H9 (cell line): ENCODE data around the gene RPS19BP1. TPM values are rescaled to one million over a fixed set of nuclear protein-coding genes. Genes with fewer than 3 reads are reported as not detected.

Experiments
- DNase-seq: peaks from one replicate; pipeline ENCODE4 v3.0.0-alpha.2; 2017
- H2AFZ ChIP-seq: one replicate; pipeline ENCODE4 v1.6.1; 2013; ENCODE audit warnings: mild to moderate bottlenecking, low read length, control low read depth, moderate library complexity
- H2AK5ac ChIP-seq: 2 replicates; pipeline ENCODE4 v1.6.1; 2013; ENCODE audit warnings: low read length, control low read depth, mixed read lengths; ENCODE audit not compliant: insufficient read length
- H2BK120ac ChIP-seq: one replicate; pipeline ENCODE4 v1.6.1; 2013; ENCODE audit warnings: low read depth, mild to moderate bottlenecking, low read length, control low read depth, inconsistent platforms; ENCODE audit not compliant: poor library complexity, severe bottlenecking
- H2BK12ac ChIP-seq: 2 replicates; pipeline ENCODE4 v1.6.1; 2013; ENCODE audit warnings: low read length, control low read depth, mixed read lengths, low read depth; ENCODE audit not compliant: insufficient read length
- H2BK15ac ChIP-seq: 2 replicates; pipeline ENCODE4 v1.6.1; 2013; ENCODE audit warnings: low read depth, low read length, control low read depth
- H2BK20ac ChIP-seq: one replicate; pipeline ENCODE4 v1.6.1; 2013; ENCODE audit warnings: low read depth, mild to moderate bottlenecking, low read length, control low read depth, inconsistent platforms; ENCODE audit not compliant: poor library complexity, severe bottlenecking
- H2BK5ac ChIP-seq: 2 replicates; pipeline ENCODE4 v1.6.1; 2013; ENCODE audit warnings: low read length, control low read depth, mixed read lengths; ENCODE audit not compliant: insufficient read length
- H3K14ac ChIP-seq: 2 replicates; pipeline ENCODE4 v1.6.1; 2013; ENCODE audit warnings: low read length, control low read depth; ENCODE audit not compliant: insufficient read depth
- H3K18ac ChIP-seq: 2 replicates; pipeline ENCODE4 v1.6.1; 2013; ENCODE audit warnings: low read depth, mild to moderate bottlenecking, mixed read lengths, low read length, control low read depth; ENCODE audit not compliant: insufficient read length
- H3K23ac ChIP-seq: 2 replicates; pipeline ENCODE4 v1.6.1; 2013; ENCODE audit warnings: low read length, control low read depth, mixed read lengths, low read depth; ENCODE audit not compliant: insufficient read length
- H3K23me2 ChIP-seq: 2 replicates; pipeline ENCODE4 v1.6.1; 2013; ENCODE audit warnings: low read depth, mild to moderate bottlenecking, mixed read lengths, low read length, control low read depth; ENCODE audit not compliant: insufficient read length, poor library complexity, severe bottlenecking
- H3K27ac ChIP-seq: 2 replicates; pipeline ENCODE4 v1.5.1; 2013; ENCODE audit warnings: low read length, control low read depth, mixed read lengths, low read depth; ENCODE audit not compliant: insufficient read length
- H3K27me3 ChIP-seq: 2 replicates; pipeline ENCODE4 v1.6.1; 2013; ENCODE audit warnings: low read length, control low read depth, inconsistent platforms; ENCODE audit not compliant: insufficient read depth
- H3K4ac ChIP-seq: 2 replicates; pipeline ENCODE4 v1.6.1; 2013; ENCODE audit warnings: low read depth, mild to moderate bottlenecking, control low read depth, inconsistent platforms, low read length, moderate library complexity
- H3K4me1 ChIP-seq: 2 replicates; pipeline ENCODE4 v1.6.1; 2013; ENCODE audit warnings: low read length, control low read depth, inconsistent platforms; ENCODE audit not compliant: insufficient read depth
- H3K4me2 ChIP-seq: 2 replicates; pipeline ENCODE4 v1.6.1; 2013; ENCODE audit warnings: low read length, control low read depth, mixed read lengths; ENCODE audit not compliant: insufficient read length, insufficient read depth
- H3K56ac ChIP-seq: 2 replicates; pipeline ENCODE4 v1.6.1; 2013; ENCODE audit warnings: low read depth, mild to moderate bottlenecking, mixed read lengths, low read length, control low read depth; ENCODE audit not compliant: insufficient read length
- H3K79me1 ChIP-seq: 2 replicates; pipeline ENCODE4 v1.6.1; 2013; ENCODE audit warnings: low read depth, mild to moderate bottlenecking, moderate library complexity, low read length, control low read depth, inconsistent platforms; ENCODE audit not compliant: insufficient read depth, poor library complexity, severe bottlenecking
- H3K79me2 ChIP-seq: 2 replicates; pipeline ENCODE4 v1.6.1; 2013; ENCODE audit warnings: low read length, control low read depth, inconsistent platforms; ENCODE audit not compliant: insufficient read depth
- H3K9ac ChIP-seq: 2 replicates; pipeline ENCODE4 v1.6.1; 2013; ENCODE audit warnings: low read length, control low read depth, mixed read lengths; ENCODE audit not compliant: insufficient read length; ENCODE audit errors: extremely low read depth
- H3K9me3 ChIP-seq: one replicate; pipeline ENCODE4 v1.6.1; 2013; ENCODE audit warnings: low read depth, low read length, inconsistent platforms; ENCODE audit not compliant: control insufficient read depth
- H3T11ph ChIP-seq: one replicate; pipeline ENCODE4 v1.6.1; 2013; ENCODE audit warnings: mild to moderate bottlenecking, low read length, control low read depth, inconsistent platforms
- H4K20me1 ChIP-seq: one replicate; pipeline ENCODE4 v1.6.1; 2013; ENCODE audit not compliant: control insufficient read depth, insufficient read length, insufficient read depth
- H4K5ac ChIP-seq: 2 replicates; pipeline ENCODE4 v1.6.1; 2013; ENCODE audit warnings: low read depth, mild to moderate bottlenecking, mixed read lengths, low read length, control low read depth; ENCODE audit not compliant: insufficient read length
- H4K8ac ChIP-seq: replicated peaks from 2 replicates; pipeline ENCODE4 v1.6.1; 2013; ENCODE audit warnings: low read length, control low read depth, mixed read lengths, low read depth; ENCODE audit not compliant: insufficient read length
- H4K91ac ChIP-seq: 2 replicates; pipeline ENCODE4 v1.6.1; 2013; ENCODE audit warnings: low read depth, mild to moderate bottlenecking, moderate library complexity, mixed read lengths, low read length, control low read depth; ENCODE audit not compliant: insufficient read length
- H3K27ac Mint-ChIP-seq, 3 experiments: 2 replicates in 2 of 3; 3 replicates in 1 of 3; pipeline ENCODE4 v1.8.0; 2020 to 2021; ENCODE audit warnings: mixed read lengths in 3 of 3, mild to moderate bottlenecking in 1 of 3, moderate library complexity in 1 of 3
- H3K27me3 Mint-ChIP-seq: 2 replicates; pipeline ENCODE4 v1.8.0; 2021; ENCODE audit warnings: low read depth, mild to moderate bottlenecking, moderate library complexity, mixed read lengths
- H3K36me3 Mint-ChIP-seq, 3 experiments: 2 replicates in 2 of 3; 3 replicates in 1 of 3; pipeline ENCODE4 v1.8.0; 2020 to 2021; ENCODE audit warnings: low read depth in 3 of 3, mixed read lengths in 3 of 3; ENCODE audit not compliant: insufficient read depth in 1 of 3
- H3K4me1 Mint-ChIP-seq, 2 experiments: 2 replicates each; pipeline ENCODE4 v1.8.0; 2020; ENCODE audit warnings: mixed read lengths in 2 of 2
- H3K4me3 Mint-ChIP-seq, 2 experiments: 2 replicates in 1 of 2; 3 replicates in 1 of 2; pipeline ENCODE4 v1.8.0; 2020 to 2021; ENCODE audit warnings: mild to moderate bottlenecking in 2 of 2, mixed read lengths in 2 of 2, moderate library complexity in 1 of 2
- H3K9me3 Mint-ChIP-seq, 2 experiments: 2 replicates in 1 of 2; 3 replicates in 1 of 2; pipeline ENCODE4 v1.8.0; 2020; ENCODE audit warnings: mild to moderate bottlenecking in 2 of 2, mixed read lengths in 2 of 2, moderate library complexity in 1 of 2
- WGBS: extraction: QIAGEN DNeasy Blood & Tissue Kit; methylation state at CpG from one replicate; pipeline ENCODE4 v1.1.7; 2013; ENCODE audit warnings: missing lambda C conversion rate, low lambda C conversion rate, mixed read lengths; ENCODE audit not compliant: insufficient read length; ENCODE audit errors: extremely low coverage; 5-methylcytosine and 5-hydroxymethylcytosine counted together
- total RNA-seq: library from RNA; stranded (reverse); gene quantifications from 2 replicates; pipeline ENCODE4 v1.2.1, GENCODE V29; 2021
- TF ChIP-seq, protein P1 (sequence below): fragments of 200-600 bp; sonication (generic); conservative IDR thresholded peaks from 3 replicates; pipeline ENCODE4 v1.8.0; 2021; ENCODE audit warnings: antibody characterized with exemption, mild to moderate bottlenecking

The RPS19BP1 gene
- total RNA-seq, 1 experiment from 2014 or later: 65.0 TPM

DNA sequence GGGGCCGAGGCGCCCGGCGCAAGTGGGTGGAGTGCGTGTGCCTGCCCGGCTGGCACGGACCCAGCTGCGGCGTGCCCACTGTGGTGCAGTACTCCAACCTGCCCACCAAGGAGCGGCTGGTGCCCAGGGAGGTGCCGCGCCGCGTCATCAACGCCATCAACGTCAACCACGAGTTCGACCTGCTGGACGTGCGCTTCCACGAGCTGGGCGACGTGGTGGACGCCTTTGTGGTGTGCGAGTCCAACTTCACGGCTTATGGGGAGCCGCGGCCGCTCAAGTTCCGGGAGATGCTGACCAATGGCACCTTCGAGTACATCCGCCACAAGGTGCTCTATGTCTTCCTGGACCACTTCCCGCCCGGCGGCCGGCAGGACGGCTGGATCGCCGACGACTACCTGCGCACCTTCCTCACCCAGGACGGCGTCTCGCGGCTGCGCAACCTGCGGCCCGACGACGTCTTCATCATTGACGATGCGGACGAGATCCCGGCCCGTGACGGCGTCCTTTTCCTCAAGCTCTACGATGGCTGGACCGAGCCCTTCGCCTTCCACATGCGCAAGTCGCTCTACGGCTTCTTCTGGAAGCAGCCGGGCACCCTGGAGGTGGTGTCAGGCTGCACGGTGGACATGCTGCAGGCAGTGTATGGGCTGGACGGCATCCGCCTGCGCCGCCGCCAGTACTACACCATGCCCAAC is 44.6 kb downstream of the RPS19BP1 start:
- H3K4ac ChIP-seq: no peak overlapping the region
- H3K79me2 ChIP-seq: no peaks in the 10 kb centered on the region
- no peaks in the 10 kb centered on the region for H4K20me1 ChIP-seq
- H3K23ac ChIP-seq: no peak overlapping the region
- no peak overlapping the region for H2BK20ac ChIP-seq
- no peaks in the 10 kb centered on the region for H3K4me1 ChIP-seq
- H3K4me2 ChIP-seq: no peak overlapping the region
- peaks cover 0 to 6% (median 4%) of the 10 kb centered on the region in 3 experiments; a peak in 3 of 7 replicates for H3K36me3 Mint-ChIP-seq
- H2BK15ac ChIP-seq: no peak overlapping the region
- H3K9ac ChIP-seq: no peak overlapping the region
- TF ChIP-seq, protein P1, sequence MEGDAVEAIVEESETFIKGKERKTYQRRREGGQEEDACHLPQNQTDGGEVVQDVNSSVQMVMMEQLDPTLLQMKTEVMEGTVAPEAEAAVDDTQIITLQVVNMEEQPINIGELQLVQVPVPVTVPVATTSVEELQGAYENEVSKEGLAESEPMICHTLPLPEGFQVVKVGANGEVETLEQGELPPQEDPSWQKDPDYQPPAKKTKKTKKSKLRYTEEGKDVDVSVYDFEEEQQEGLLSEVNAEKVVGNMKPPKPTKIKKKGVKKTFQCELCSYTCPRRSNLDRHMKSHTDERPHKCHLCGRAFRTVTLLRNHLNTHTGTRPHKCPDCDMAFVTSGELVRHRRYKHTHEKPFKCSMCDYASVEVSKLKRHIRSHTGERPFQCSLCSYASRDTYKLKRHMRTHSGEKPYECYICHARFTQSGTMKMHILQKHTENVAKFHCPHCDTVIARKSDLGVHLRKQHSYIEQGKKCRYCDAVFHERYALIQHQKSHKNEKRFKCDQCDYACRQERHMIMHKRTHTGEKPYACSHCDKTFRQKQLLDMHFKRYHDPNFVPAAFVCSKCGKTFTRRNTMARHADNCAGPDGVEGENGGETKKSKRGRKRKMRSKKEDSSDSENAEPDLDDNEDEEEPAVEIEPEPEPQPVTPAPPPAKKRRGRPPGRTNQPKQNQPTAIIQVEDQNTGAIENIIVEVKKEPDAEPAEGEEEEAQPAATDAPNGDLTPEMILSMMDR: no peak
- H3K14ac ChIP-seq: no peak overlapping the region
- no peak overlapping the region for H4K5ac ChIP-seq
- H3K4me3 Mint-ChIP-seq: no peak overlapping the region
- H3K27me3 Mint-ChIP-seq: peaks cover 32% of the 10 kb centered on the region
- H3K27ac Mint-ChIP-seq: no peak overlapping the region
- peaks cover 6 to 14% of the 10 kb centered on the region in 2 experiments for H3K4me1 Mint-ChIP-seq
- no peak overlapping the region for H3K56ac ChIP-seq
- H3K23me2 ChIP-seq: no peaks in the 10 kb centered on the region
- no peak overlapping the region for H3T11ph ChIP-seq
- no peak overlapping the region for H2AFZ ChIP-seq
- H3K9me3 ChIP-seq: no peaks in the 10 kb centered on the region
- WGBS: no CpG with 5 or more reads among the region's 70 CpGs
- no peak overlapping the region for H4K91ac ChIP-seq
- no peaks in the 10 kb centered on the region for H3K79me1 ChIP-seq
- H3K27ac ChIP-seq: no peak overlapping the region
- no peak overlapping the region for H2BK120ac ChIP-seq
- H4K8ac ChIP-seq: no peak overlapping the region
- no peak overlapping the region for H2BK12ac ChIP-seq
- H3K9me3 Mint-ChIP-seq: no peaks in the 10 kb centered on the region
- no peak overlapping the region for H2AK5ac ChIP-seq
- no peak overlapping the region for H3K18ac ChIP-seq
- DNase-seq: no peak
- no peak overlapping the region for H2BK5ac ChIP-seq
- no peaks in the 10 kb centered on the region for H3K27me3 ChIP-seq
